ENCODE results near the gene LYL1. TPM values are rescaled to one million over a fixed set of nuclear protein-coding genes. Genes with fewer than 3 reads are reported as not detected.

Gene LYL1
- total and polyA plus RNA-seq, 11 donors, result 5.2 to 19.1 (median 8.3) TPM

- DNase-seq, result no peak
- intact Hi-C loops (cut with DNase I), result loop anchor here in 1 of 10 donors (10.0 kb wide), 1 partner anchor 152 kb away; no protein-coding TSS in a partner anchor
- WGBS, 4 donors, result 88 to 96% (median 94%) methylated on average over 10 of the region's 10 CpGs
- Histone ChIP-seq H3K27ac (no peak overlapping the region), H3K36me3 (peaks cover 0 to 52% (median 43%) of the 10 kb centered on the region in 9 donors), H3K4me3 (no peak overlapping the region), H3K9me3 (no peaks in the 10 kb centered on the region), H3K27me3 (no peaks in the 10 kb centered on the region), H3K4me1 (peaks cover 3 to 21% (median 17%) of the 10 kb centered on the region in 12 donors)
- ATAC-seq, result no peak
- TF ChIP-seq POLR2A (IDR thresholded peaks at IDR 0.05), result no peak
- TF ChIP-seq CTCF (IDR thresholded peaks at IDR 0.05), result no peak
These were observed 9.9 kb upstream of the LYL1 start for GRCh38 chr19:13112555-13112954.

- no peaks in the 10 kb centered on the region for H3K27me3 ChIP-seq
- ATAC-seq (no peak), DNase-seq (no peak)
- no peak overlapping the region for H3K27ac ChIP-seq
- H3K4me3 ChIP-seq, result no peak overlapping the region
- H3K4me1 ChIP-seq, result peaks cover 0 to 9% (median 0%) of the 10 kb centered on the region in 12 donors
- no peaks in the 10 kb centered on the region for H3K9me3 ChIP-seq
- no peak for TF ChIP-seq POLR2A (IDR thresholded peaks at IDR 0.05)
- TF ChIP-seq CTCF (IDR thresholded peaks at IDR 0.05), result no peak
- 91 to 95% (median 94%) methylated on average over 10 to 15 of the region's 15 CpGs for WGBS, 4 donors
- peaks cover 0 to 60% (median 43%) of the 10 kb centered on the region in 9 donors for H3K36me3 ChIP-seq
- intact Hi-C loops (cut with DNase I), result loop anchor here in 1 of 10 donors (10.0 kb wide), 1 partner anchor 155 kb away; no protein-coding TSS in a partner anchor
These were observed 7.5 kb upstream of the LYL1 start for GRCh38 chr19:13110099-13110610.

GRCh38 chr19:13109361-13110098 lies 6.9 kb upstream of the LYL1 start:
- Histone ChIP-seq H3K9me3 (no peaks in the 10 kb centered on the region), H3K36me3 (peaks cover 0 to 54% (median 39%) of the 10 kb centered on the region in 9 donors), H3K4me3 (no peak overlapping the region), H3K4me1 (peaks cover 0 to 14% (median 2%) of the 10 kb centered on the region in 12 donors), H3K27ac (no peak overlapping the region), H3K27me3 (no peaks in the 10 kb centered on the region)
- WGBS, 4 donors, result 94 to 97% (median 96%) methylated on average over 12 to 30 of the region's 30 CpGs
- peak in 1 of 4 donors; percentile 7 for ATAC-seq
- intact Hi-C loops (cut with DNase I), result loop anchor here in 1 of 10 donors (10.0 kb wide), 1 partner anchor 155 kb away; no protein-coding TSS in a partner anchor
- TF ChIP-seq CTCF (IDR thresholded peaks at IDR 0.05) (no peak), POLR2A (IDR thresholded peaks at IDR 0.05) (no peak)
- no peak for DNase-seq
